Cerebellar cortex (tissue), 1 donor: ENCODE measurements around the gene NDST1.
A peak's percentile ranks its signal among the peaks of the same experiment; 100 is the strongest.

Experiments used
- DNase-seq: peaks from one replicate; pipeline ENCODE4 v3.0.0-alpha.2; 2015; ENCODE audit warnings: low spot score

Gene NDST1

DNA sequence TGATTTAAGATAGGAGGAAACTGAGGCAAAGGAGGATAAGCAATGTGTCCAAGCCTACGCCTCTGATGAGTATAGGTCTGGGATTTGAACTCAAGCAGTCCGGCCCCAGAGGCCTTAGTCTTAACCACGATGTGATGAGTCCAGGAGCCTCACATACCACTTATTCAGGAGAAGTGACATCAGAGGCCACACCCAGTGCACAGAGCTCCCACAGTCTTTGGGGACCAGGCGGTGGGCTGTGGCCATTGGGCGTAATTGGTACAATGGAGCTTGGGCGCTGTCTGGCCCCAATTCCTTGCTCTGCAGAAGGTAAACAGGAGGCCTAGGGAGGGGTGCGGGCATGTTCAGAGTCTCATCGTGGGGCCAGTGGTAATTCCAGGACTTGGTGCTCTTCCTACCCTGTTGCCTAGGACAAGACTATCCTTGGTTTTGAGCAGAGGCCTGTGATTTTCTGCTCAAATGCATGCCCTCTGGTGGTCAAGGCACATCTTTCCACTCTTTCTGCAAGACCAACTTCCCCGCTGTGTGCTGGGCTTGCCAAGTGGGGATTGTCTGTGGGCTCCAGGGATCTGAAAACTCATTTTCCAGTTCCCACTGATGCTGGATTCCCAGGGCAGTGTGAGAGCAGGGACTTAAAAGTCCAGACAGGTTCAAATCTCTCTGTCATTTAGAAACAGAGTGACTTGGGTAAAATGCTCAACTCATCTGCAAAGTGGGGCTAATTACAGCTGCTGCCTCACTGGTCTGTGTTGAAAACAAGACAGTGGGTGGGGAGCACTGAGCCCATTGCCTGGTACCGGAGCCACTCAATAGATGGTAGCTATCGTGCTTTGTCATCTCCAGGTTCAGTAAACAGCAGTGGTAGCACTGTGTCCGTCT is 15.8 kb downstream of the NDST1 start:
- DNase-seq, result peak; percentile 75

GRCh38 chr5:150525163-150525562 is 17.2 kb downstream of the NDST1 start:
- DNase-seq, result no peak

DNA sequence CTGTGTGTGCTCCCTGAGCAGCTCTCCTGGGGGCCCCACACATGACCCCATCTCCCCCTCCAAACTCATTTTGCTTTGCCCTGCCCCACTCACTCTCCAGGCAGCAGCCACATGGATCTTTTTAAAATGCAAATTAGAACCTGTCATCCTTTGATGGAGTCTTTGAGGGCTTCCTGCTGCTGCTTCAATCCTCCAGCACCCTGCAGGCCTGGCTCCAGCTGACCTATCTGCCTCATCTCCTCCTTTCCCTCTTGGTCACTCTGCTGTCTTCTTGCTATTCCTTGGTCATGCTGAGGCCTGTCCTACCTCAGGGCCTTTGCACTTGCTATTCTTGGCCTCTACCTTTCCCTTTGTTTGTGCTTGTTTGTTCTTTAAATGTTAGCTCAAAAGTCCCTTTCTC is 17.9 kb downstream of the NDST1 start:
- DNase-seq, result no peak

DNA sequence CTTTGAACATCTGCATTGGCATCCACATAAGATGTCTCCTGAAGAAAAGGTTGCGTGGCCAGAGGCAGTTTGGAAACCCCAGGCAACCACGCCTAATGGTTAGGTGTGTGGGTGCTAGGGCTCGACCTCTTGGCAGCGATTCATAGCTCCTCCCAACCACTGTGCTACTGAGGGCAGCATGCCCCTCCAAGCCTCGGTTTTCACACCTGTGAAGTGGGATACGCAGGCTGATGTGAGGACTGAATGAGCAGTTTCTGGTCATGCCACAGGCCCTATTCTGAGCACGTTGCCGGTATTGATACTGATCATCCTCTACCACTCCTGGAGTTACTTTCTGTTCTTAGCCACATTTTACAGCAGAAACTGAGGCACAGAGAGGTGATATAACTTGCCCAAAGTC is 19.1 kb downstream of the NDST1 start:
- DNase-seq, result no peak

- no peak for DNase-seq
These were observed 19.9 kb downstream of the NDST1 start for GRCh38 chr5:150527808-150528207.

GRCh38 chr5:150528924-150529546 is 21.1 kb downstream of the NDST1 start:
- no peak for DNase-seq

DNA sequence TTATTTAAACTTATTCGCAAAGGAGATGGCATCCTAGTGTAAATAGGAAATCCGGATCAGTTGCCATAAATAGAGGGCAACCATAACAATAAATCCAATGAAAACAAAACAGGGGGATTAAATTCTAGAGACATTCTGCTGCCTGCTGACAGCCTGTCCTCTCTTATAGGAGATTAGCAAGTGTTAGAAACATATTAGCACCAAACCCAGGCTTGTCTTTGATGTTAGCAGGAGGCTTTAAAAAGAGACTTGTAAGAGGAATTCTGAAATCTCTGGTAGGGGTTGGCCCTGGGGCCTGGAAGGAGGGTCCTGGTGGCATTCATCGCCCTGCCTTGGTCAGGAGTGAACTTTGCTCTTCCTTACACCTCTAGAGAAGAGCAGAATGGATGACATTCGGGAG is 21.6 kb downstream of the NDST1 start:
- DNase-seq, result no peak

- DNase-seq, result no peak
These were observed 22.5 kb downstream of the NDST1 start for GRCh38 chr5:150530423-150530822.

DNA sequence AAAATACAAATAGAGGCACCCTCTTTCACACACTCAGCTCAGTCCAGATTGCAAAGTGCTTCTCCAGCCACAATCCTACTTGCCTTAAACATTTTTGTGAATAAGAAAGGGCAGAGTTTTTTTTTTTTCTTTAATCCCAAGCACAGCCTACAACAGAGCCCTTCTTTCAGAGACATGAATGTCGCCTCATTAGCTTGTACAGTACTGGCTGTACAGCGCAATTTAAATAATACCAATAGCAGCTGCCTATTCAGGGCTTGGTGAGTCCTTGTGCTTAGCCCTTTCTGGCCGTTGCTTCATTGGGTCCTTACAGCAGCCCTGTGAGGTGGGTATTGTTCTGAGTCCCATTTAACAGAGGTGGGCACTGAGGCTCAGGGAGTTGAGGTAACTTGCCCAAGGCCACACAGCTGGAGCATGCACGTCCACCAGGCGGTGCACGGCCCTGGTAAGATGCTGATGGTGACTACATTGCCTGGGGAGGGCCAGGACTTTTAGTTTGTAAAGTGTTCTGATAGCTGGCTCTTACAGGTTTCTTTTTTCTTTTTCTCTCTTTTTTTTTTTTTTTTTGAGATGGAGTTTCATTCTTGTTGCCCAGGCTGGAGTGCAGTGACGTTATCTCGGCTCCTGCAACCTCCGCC is 23.1 kb downstream of the NDST1 start:
- no peak for DNase-seq

DNA sequence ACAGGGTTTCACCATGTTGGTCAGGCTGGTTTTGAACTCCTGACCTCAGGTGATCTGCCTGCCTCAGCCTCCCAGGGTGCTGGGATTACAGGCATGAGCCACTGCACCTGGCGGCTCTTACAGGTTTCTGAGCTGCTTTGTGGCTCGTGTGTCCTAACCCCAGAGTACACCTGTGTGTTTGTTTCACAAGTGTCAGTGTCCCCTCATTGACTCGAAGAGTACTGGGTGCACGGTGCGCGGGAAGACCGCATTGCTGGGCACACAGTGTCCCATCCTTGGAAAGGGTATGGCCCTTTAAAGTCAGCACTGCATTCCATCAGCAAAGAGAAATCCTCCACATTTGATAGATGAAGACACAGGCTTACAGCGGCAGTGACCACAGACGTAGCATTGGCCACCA is 23.8 kb downstream of the NDST1 start:
- DNase-seq, result no peak

GRCh38 chr5:150532151-150532550 is 24.2 kb downstream of the NDST1 start:
- no peak for DNase-seq

- no peak for DNase-seq
These were observed 25.1 kb downstream of the NDST1 start for GRCh38 chr5:150532996-150533395.

DNA sequence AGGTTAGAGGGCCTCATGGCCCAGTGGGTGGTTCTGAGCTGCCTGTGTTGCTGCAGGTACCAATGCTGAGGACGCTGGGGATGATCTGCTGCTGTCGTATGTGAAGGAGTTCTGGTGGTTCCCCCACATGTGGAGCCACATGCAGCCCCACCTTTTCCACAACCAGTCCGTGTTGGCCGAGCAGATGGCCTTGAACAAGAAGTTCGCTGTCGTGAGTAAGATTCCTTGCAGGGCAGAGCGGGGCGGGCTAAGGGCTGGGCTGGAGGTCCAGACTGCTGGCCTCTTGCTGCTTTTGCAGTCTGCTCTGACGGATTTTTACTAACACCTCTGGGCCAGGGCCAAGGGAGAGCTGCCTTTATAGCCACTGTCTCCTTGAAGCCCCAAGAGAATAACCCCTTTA is 26.9 kb downstream of the NDST1 start:
- no peak for DNase-seq

DNA sequence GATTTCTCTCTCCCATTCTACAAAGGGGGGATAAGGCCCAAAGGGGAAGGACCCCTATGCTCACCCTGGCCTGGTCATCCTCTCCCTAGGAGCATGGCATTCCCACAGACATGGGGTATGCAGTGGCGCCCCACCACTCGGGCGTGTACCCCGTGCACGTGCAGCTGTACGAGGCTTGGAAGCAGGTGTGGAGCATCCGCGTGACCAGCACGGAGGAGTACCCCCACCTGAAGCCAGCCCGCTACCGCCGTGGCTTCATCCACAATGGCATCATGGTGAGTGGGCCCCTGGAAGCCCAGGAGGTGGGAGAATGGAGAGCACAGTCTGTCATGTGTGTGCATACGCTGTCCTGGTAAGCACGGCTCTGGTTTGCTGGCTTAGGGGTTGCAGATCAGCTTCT is 27.7 kb downstream of the NDST1 start:
- no peak for DNase-seq

- DNase-seq, result no peak
These were observed 30.3 kb downstream of the NDST1 start for GRCh38 chr5:150538007-150538917.

DNA sequence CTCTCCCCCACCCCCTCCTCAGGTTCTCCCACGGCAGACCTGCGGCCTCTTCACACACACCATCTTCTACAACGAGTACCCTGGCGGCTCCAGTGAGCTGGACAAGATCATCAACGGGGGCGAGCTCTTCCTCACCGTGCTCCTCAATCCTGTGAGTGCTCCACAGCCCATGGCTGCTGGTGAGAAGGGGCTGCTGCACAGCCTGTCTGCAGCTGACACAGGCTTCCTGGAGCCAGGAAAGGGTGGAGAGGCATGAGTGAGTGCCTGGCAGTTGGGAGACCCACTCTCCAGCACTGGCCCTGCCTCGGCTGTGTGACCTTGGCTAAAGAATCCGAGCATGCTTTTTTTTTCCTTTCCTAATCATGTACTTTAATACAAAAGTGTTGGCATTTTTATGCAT is 31.3 kb downstream of the NDST1 start:
- DNase-seq, result no peak

DNA sequence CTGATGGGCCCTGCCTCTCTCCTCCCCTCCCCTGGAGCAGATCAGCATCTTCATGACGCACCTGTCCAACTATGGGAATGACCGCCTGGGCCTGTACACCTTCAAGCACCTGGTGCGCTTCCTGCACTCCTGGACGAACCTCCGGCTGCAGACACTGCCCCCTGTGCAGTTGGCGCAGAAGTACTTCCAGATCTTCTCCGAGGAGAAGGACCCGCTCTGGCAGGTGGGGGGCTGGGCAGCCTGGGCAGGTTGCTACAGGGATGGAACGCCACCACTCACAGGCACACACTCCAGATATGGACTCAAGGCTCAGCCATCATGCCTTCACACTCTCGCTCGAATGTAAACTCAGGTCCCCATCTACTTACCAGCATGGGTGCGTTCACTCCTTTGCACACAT is 32.1 kb downstream of the NDST1 start:
- no peak for DNase-seq

GRCh38 chr5:150540615-150541396 is 32.9 kb downstream of the NDST1 start:
- no peak for DNase-seq

DNA sequence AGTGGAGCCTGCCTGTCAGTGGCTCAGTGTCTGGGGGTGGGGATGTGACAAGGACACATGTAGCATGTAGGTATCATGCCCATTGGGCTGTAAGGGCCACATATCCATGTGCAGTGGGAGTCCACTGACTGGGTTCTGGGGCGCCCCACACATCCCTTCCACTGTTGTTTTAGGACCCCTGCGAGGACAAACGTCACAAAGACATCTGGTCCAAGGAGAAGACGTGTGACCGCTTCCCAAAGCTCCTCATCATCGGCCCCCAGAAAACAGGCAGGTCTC is 33.4 kb downstream of the NDST1 start:
- DNase-seq, result no peak

DNA sequence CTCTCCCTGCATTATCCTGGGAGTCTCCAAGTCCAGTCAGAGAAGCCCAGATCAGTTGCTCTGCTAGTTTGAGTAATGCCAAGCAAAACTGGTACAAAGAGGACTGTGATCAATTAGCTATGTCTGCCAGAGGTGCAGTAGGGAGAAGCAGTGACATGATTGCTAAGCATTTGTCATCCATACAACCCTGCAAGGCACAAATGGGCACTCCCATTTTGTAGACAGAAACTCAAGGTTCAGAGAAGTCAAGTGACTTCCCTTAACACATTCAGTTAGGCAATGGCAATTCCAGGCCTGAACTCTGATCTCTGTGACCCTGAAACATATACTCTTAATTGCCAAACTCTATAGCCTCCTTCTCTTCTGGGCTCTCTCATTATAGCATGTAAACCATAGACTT is 34.0 kb downstream of the NDST1 start:
- DNase-seq, result no peak

DNA sequence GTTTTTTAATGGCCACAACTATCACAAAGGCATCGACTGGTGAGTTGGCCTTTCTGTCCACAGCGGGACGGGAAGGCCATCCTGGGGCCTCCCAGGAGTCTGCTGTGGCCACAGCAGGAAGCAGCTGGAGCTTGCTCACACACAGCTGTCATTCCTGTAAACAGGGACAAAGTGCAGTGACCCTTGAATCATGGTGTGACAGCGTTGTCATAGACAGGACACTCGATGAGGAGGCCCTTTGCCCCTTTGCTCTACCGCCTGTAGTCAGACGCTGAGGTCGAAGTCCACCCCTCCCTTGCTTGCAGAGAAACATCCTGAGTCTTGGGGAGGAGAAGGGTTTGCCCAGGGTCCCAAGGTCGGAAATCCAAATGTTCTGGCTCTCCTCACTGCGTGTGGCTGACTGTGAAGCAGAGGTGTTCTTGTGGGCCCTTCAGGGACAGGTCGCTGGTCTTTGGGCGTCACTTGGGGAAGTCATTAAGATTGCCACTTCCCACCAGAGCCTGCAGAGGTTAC is 35.1 kb downstream of the NDST1 start:
- DNase-seq, result no peak
